ENCODE results near the gene NEMP1. TPM values are rescaled to one million over a fixed set of nuclear protein-coding genes. Genes with fewer than 3 reads are reported as not detected.

NEMP1 gene
- total RNA-seq, 2 experiments from 2014 or later: 7.2 to 9.9 TPM

GRCh38 chr12:57011438-57012424 is 66.9 kb downstream of the NEMP1 start:
- intact Hi-C loops (cut with DNase I, micrococcal nuclease): loop anchor here in 1 of 2 experiments (1.0 kb wide), 1 partner anchor 53 kb away; no protein-coding TSS in a partner anchor
- Histone ChIP-seq H3K4me3 (ENCODE audit: low read length) (peak overlapping the region; percentile 25), H3K4me1 (ENCODE audit: insufficient read depth, low read length) (peaks cover 37% of the 10 kb centered on the region), H3K27me3 (ENCODE audit: control insufficient read depth in 1 of 2, insufficient read depth in 2 of 2, low read length in 2 of 2) (no peaks in the 10 kb centered on the region), H3K36me3 (ENCODE audit: insufficient read depth, low read length) (no peaks in the 10 kb centered on the region), H3K9me3 (ENCODE audit: control insufficient read depth in 1 of 2, insufficient read depth in 1 of 2, low read length in 2 of 2) (no peaks in the 10 kb centered on the region), H3K27ac (ENCODE audit: low read depth in 1 of 2, low read length in 2 of 2) (peak overlapping the region; percentile 29 to 54)
- no peaks in the 10 kb centered on the region for H3K36me3 Mint-ChIP-seq (ENCODE audit: low read depth)
- H3K27ac Mint-ChIP-seq: peak overlapping the region; percentile 45
- no peaks in the 10 kb centered on the region for H3K9me3 Mint-ChIP-seq
- ATAC-seq (ENCODE audit: poor library complexity) (peak; percentile 30), DNase-seq (peak in 4 of 14 experiments; percentile 33 to 67 (median 40))
- no peak for TF ChIP-seq CTCF (IDR thresholded peaks at IDR 0.05)
- no peaks in the 10 kb centered on the region for H3K27me3 Mint-ChIP-seq
- peak overlapping the region; percentile 44 for H3K4me3 Mint-ChIP-seq
- POLR2A ChIA-PET: interaction anchor here (1.3 to 1.7 kb wide), 3 partner anchors 49 to 100 kb away, joined by 4 to 7 read pairs (median 5); partner anchors contain the start of genes NEMP1 and STAT6
- peaks cover 62% of the 10 kb centered on the region for H3K4me1 Mint-ChIP-seq (ENCODE audit: low read depth)
- CTCF ChIA-PET: interaction anchor here (1.3 kb wide), 1 partner anchor 54 kb away, joined by 4 read pairs; no protein-coding TSS in a partner anchor

GRCh38 chr12:57010627-57011247 is 67.9 kb downstream of the NEMP1 start:
- Histone ChIP-seq H3K27me3 (ENCODE audit: control insufficient read depth in 1 of 2, insufficient read depth in 2 of 2, low read length in 2 of 2) (no peaks in the 10 kb centered on the region), H3K9me3 (ENCODE audit: control insufficient read depth in 1 of 2, insufficient read depth in 1 of 2, low read length in 2 of 2) (no peaks in the 10 kb centered on the region), H3K27ac (ENCODE audit: low read depth in 1 of 2, low read length in 2 of 2) (peak overlapping the region in 1 of 2 donors; percentile 29), H3K4me3 (ENCODE audit: low read length) (no peak overlapping the region), H3K4me1 (ENCODE audit: insufficient read depth, low read length) (peaks cover 42% of the 10 kb centered on the region), H3K36me3 (ENCODE audit: insufficient read depth, low read length) (no peaks in the 10 kb centered on the region)
- ATAC-seq (ENCODE audit: poor library complexity) (no peak), DNase-seq (peak in 1 of 14 experiments; percentile 8)
- no peak overlapping the region for H3K4me3 Mint-ChIP-seq
- H3K9me3 Mint-ChIP-seq: no peaks in the 10 kb centered on the region
- intact Hi-C loops (cut with DNase I, micrococcal nuclease): loop anchor here in 1 of 2 experiments (1.0 kb wide), 1 partner anchor 54 kb away; no protein-coding TSS in a partner anchor
- no peaks in the 10 kb centered on the region for H3K27me3 Mint-ChIP-seq
- ChIA-PET CTCF (interaction anchor here (1.3 kb wide), 1 partner anchor 55 kb away, joined by 4 read pairs; no protein-coding TSS in a partner anchor), POLR2A (interaction anchor here (0.9 to 1.7 kb wide), 6 partner anchors 18 to 101 kb away, joined by 3 to 7 read pairs (median 4); partner anchors contain the start of genes NEMP1 and STAT6)
- H3K36me3 Mint-ChIP-seq (ENCODE audit: low read depth): peaks cover 2% of the 10 kb centered on the region
- peaks cover 67% of the 10 kb centered on the region for H3K4me1 Mint-ChIP-seq (ENCODE audit: low read depth)
- H3K27ac Mint-ChIP-seq: peak overlapping the region; percentile 45
- no peak for TF ChIP-seq CTCF (IDR thresholded peaks at IDR 0.05)

- POLR2A ChIA-PET: interaction anchor here (0.9 to 1.6 kb wide), 4 partner anchors 19 to 84 kb away, joined by 3 to 7 read pairs (median 3); no protein-coding TSS in a partner anchor
- no peaks in the 10 kb centered on the region for H3K36me3 ChIP-seq (ENCODE audit: insufficient read depth, low read length)
- TF ChIP-seq CTCF (IDR thresholded peaks at IDR 0.05): no peak
- Mint-ChIP-seq H3K4me1 (ENCODE audit: low read depth) (peaks cover 67% of the 10 kb centered on the region), H3K36me3 (ENCODE audit: low read depth) (peaks cover 9% of the 10 kb centered on the region), H3K9me3 (no peaks in the 10 kb centered on the region), H3K27ac (no peak overlapping the region), H3K27me3 (no peaks in the 10 kb centered on the region), H3K4me3 (no peak overlapping the region)
- no peaks in the 10 kb centered on the region for H3K27me3 ChIP-seq (ENCODE audit: control insufficient read depth in 1 of 2, insufficient read depth in 2 of 2, low read length in 2 of 2)
- H3K4me3 ChIP-seq (ENCODE audit: low read length): no peak overlapping the region
- CTCF ChIA-PET: interaction anchor here (1.3 kb wide), 1 partner anchor 56 kb away, joined by 4 read pairs; no protein-coding TSS in a partner anchor
- ATAC-seq (ENCODE audit: poor library complexity): no peak
- H3K4me1 ChIP-seq (ENCODE audit: insufficient read depth, low read length): peaks cover 48% of the 10 kb centered on the region
- no peak overlapping the region for H3K27ac ChIP-seq (ENCODE audit: low read depth in 1 of 2, low read length in 2 of 2)
- no peaks in the 10 kb centered on the region for H3K9me3 ChIP-seq (ENCODE audit: control insufficient read depth in 1 of 2, insufficient read depth in 1 of 2, low read length in 2 of 2)
- peak in 1 of 14 experiments; percentile 5 for DNase-seq
- intact Hi-C loops (cut with DNase I, micrococcal nuclease): loop anchor here (5.0 kb wide), 2 partner anchors 172 to 253 kb away; no protein-coding TSS in a partner anchor
These were observed 68.5 kb downstream of the NEMP1 start for GRCh38 chr12:57009949-57010626.
